HFF-Myc (cell line): Measurements from ENCODE around the gene ZCCHC3.
"Not testable (repeated sequence)": the region's sequence is repeated elsewhere in the genome, so short reads cannot be mapped to it uniquely, and the experiment has no call there.

Experiments used
- DNase-seq: peaks from one replicate; pipeline ENCODE4 v3.0.0-alpha.2; 2011; ENCODE audit warnings: low read depth; ENCODE audit errors: extremely low read depth
- H3K4me3 ChIP-seq: replicated peaks from 2 replicates; pipeline ENCODE4 v1.5.1; 2011; ENCODE audit warnings: low read depth, mild to moderate bottlenecking, control low read depth, low read length
- TF ChIP-seq, protein P1 (sequence below): IDR thresholded peaks from 2 replicates; pipeline ENCODE4 v1.5.1; 2012; ENCODE audit warnings: mild to moderate bottlenecking, low read depth, low read length, control low read depth; ENCODE audit errors: missing control alignments

Gene ZCCHC3, protein sequence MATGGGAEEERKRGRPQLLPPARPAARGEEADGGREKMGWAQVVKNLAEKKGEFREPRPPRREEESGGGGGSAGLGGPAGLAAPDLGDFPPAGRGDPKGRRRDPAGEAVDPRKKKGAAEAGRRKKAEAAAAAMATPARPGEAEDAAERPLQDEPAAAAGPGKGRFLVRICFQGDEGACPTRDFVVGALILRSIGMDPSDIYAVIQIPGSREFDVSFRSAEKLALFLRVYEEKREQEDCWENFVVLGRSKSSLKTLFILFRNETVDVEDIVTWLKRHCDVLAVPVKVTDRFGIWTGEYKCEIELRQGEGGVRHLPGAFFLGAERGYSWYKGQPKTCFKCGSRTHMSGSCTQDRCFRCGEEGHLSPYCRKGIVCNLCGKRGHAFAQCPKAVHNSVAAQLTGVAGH

DNA sequence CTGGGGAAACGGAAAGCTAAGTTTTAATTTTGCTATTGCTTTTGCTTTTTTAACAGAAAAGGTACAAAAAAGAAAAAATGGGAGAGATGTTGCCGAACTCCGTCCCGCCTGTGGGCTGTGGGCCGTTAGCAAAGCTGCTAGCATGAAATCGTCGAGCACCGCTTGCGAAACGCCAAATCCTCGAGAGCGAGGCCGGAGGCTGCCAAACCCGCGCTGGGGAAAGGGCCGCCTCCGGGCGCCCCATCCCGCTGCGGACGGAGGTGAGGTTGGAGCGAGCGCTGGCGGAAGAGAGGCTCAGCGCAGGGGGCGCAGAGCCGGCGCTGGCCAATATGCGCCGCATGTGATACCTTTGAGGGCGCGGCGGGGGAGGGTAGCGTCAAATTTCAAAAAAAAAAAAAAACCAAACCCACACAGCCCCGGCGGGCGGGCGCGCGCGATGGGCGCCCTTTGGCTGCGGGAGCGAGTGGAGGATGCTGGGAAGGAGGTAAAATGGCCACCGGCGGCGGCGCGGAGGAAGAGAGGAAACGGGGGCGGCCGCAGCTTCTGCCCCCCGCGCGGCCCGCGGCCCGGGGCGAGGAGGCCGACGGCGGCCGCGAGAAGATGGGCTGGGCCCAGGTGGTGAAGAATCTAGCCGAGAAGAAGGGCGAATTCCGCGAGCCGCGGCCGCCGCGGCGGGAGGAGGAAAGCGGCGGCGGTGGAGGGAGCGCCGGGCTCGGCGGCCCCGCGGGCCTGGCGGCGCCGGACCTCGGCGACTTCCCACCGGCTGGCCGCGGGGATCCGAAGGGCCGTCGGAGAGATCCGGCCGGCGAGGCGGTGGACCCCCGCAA lies at the start of gene ZCCHC3:
Gene ZCCHC3 (plus strand): TSS at position 473 of the 827 bp plus-strand sequence. CDS start 17 bp downstream, at position 490.
- peak; percentile 61 for DNase-seq
- TF ChIP-seq, protein P1, sequence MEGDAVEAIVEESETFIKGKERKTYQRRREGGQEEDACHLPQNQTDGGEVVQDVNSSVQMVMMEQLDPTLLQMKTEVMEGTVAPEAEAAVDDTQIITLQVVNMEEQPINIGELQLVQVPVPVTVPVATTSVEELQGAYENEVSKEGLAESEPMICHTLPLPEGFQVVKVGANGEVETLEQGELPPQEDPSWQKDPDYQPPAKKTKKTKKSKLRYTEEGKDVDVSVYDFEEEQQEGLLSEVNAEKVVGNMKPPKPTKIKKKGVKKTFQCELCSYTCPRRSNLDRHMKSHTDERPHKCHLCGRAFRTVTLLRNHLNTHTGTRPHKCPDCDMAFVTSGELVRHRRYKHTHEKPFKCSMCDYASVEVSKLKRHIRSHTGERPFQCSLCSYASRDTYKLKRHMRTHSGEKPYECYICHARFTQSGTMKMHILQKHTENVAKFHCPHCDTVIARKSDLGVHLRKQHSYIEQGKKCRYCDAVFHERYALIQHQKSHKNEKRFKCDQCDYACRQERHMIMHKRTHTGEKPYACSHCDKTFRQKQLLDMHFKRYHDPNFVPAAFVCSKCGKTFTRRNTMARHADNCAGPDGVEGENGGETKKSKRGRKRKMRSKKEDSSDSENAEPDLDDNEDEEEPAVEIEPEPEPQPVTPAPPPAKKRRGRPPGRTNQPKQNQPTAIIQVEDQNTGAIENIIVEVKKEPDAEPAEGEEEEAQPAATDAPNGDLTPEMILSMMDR = no peak
- peak within 1 kb of the TSS; percentile 75 for H3K4me3 ChIP-seq

DNA sequence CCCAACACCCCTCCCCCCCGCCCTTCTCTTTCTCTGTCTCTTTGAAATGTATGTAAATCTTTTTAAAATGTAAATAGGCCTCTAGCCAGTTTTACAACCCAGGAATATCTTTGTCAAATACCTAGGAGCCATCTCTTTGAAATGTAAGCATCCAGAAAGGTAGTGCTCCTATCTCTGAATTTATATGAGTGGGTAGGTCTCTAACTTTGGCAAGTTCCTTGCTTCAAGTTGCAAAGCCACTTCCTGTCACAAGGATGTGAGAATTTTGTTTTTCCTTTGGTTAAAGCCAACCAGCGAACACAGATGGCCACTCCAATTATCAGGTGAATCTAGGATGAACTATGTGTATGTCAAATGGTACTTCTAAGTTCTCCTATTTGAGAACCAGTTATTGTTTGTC lies 46.0 kb upstream of the ZCCHC3 start:
- TF ChIP-seq, protein P1 = no peak
- no peak for DNase-seq
- H3K4me3 ChIP-seq = no peak overlapping the region

DNA sequence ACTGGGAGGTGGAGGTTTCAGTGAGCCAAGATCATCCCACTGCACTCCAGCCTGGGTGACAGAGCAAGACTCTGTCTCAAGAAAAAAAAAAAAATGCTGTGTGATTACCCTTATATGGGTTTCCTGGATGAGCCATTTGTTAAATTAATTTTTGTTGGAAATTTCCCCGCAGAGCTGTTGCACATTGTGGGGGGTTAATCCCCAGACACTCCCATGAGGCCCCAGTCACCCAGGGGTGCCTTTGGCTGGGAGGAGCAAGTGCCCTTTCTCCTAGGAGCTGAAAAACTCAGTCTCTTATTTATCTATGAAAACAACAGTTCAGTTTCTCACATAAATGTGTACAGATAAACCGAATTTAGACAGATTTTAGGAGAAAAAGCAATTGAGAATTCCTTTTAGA lies 44.6 kb upstream of the ZCCHC3 start:
- TF ChIP-seq, protein P1 = no peak
- DNase-seq = no peak

DNA sequence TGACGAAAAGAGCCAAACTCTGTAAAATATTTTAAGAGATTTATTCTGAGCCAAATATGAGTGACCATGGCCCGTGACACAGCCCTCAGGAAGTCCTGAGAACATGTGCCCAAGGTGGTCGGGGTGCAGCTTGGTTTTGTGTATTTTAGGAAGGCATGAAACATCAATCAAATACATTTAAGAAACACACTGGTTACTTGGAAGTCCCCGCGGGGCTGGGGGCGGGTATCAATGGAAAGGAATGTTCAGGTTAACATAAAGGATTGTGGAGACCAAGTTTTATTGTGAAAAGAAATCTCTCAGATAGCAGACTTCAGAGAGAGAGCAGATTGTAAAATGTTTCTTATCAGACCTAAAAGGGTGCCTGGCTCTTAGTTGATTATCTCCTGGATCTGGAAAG lies 43.9 kb upstream of the ZCCHC3 start:
- not testable (repeated sequence) for DNase-seq, H3K4me3 ChIP-seq

More for the DNA sequence above, 44.6 kb upstream of the ZCCHC3 start:
- H3K4me3 ChIP-seq = no peak overlapping the region

DNA sequence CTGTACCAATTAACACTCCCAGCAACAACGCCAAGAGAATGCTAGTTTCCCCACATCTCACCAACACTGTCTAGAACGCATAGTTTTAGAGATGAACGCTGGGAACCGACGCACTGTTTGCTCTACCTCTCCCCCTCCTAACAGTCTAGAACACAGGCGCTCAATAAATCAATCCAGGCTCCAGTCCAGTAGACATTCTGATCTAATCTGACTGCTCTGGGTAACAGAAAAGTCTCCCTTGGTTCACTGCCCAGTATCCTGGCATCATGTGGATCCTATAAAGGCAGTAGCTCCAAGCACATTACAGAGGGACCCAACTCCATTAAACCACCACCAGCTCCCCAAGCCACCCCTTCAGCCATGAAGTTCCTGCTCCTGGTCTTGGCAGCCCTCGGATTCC lies 40.0 kb upstream of the ZCCHC3 start, which contains the start of gene DEFB132:
Gene DEFB132 (plus strand): TSS at position 306 of the 400 bp plus-strand sequence. CDS start 55 bp downstream, at position 361.
- TF ChIP-seq, protein P1 = no peak
- no peak within 1 kb of the TSS for H3K4me3 ChIP-seq
- no peak for DNase-seq

DNA sequence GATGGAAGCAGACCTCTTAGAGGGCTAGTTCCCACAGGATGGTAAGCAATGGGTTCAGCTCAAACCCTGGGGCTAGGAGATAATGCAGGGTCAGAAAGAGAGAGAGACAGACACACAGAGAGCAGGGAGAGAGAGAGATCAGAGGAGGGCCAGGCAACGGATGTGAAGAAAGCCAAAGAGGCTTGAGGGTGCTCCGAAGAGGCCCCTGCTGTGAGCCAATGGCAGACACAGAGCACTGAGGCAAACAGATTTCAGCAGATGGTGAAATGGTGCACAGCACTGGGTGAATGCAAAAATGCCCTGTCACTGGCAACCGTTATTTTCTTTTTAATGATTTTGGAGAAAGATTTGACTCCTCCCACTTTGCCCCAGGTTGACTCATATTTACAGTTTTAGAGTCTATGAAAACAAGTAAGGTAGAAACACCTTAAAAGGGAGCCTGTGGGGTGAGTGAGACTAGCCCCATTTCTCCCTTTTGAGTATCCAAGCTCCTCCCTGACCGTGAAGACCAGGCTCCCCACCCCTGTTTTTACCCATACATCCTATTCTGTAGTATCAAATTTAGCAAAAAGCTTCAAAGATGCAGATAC lies 39.0 kb upstream of the ZCCHC3 start:
- TF ChIP-seq, protein P1 = no peak
- no peak overlapping the region for H3K4me3 ChIP-seq
- no peak for DNase-seq

DNA sequence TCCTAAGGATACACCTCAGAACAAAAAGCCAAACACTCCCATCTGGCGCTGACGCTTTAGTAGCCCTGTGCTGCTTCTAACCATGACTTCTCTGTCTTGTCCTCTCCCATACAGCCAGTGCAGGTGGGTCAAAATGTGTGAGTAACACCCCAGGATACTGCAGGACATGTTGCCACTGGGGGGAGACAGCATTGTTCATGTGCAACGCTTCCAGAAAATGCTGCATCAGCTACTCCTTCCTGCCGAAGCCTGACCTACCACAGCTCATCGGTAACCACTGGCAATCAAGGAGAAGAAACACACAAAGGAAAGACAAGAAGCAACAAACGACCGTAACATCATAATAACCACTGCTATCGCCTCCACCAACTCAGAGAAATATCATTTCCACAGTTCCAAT lies 38.4 kb upstream of the ZCCHC3 start:
- TF ChIP-seq, protein P1 = peak; percentile 13
- H3K4me3 ChIP-seq = no peak overlapping the region
- no peak for DNase-seq
